Sigmoid colon (tissue), 7 donors: ENCODE measurements around the gene KIF22. TPM values are rescaled to one million over a fixed set of nuclear protein-coding genes. Genes with fewer than 3 reads are reported as not detected.
A peak's percentile ranks its signal among the peaks of the same experiment; 100 is the strongest.

Experiments
- DNase-seq: peaks from one replicate; pipeline ENCODE4 v3.0.0-alpha.2; 2019
- H3K27ac ChIP-seq, 4 donors: fragments of 200-600 bp; sonication (generic); one replicate each; pipeline ENCODE4 v1.5.1; 2016 to 2019; ENCODE audit warnings: mild to moderate bottlenecking in 1 of 4
- H3K27me3 ChIP-seq, 3 donors: fragments of 200-600 bp; sonication (generic); one replicate each; pipeline ENCODE4 v1.5.1; 2019; ENCODE audit warnings: mild to moderate bottlenecking in 1 of 3
- H3K36me3 ChIP-seq, 4 donors: fragments of 200-600 bp; sonication (generic); one replicate each; pipeline ENCODE4 v1.5.1; 2016 to 2019
- H3K4me1 ChIP-seq, 4 donors: fragments of 200-600 bp; sonication (generic); one replicate each; pipeline ENCODE4 v1.5.1; 2017 to 2019
- H3K4me3 ChIP-seq, 4 donors: fragments of 200-600 bp; sonication (generic); one replicate each; pipeline ENCODE4 v1.5.1; 2017 to 2019; ENCODE audit warnings: mild to moderate bottlenecking in 2 of 4, moderate library complexity in 1 of 4
- H3K9me3 ChIP-seq, 4 donors: fragments of 200-600 bp in 3 of 4; sonication (generic) in 3 of 4; one replicate each; pipeline versions ENCODE4 v1.5.1 to v1.6.1; 2013 to 2019
- EP300 ChIP-seq, 4 donors: sonication (generic); formaldehyde crosslinking; IDR thresholded peaks; one replicate each; pipeline ENCODE4 v1.6.1; 2017; ENCODE audit warnings: antibody characterized with exemption in 4 of 4
- POLR2A ChIP-seq, 2 donors: fragments of 450-650 bp; IDR thresholded peaks; one replicate each; pipeline ENCODE4 v1.6.1; 2016; ENCODE audit warnings: antibody characterized with exemption in 2 of 2, mild to moderate bottlenecking in 2 of 2, moderate library complexity in 2 of 2
- POLR2AphosphoS5 ChIP-seq, 4 donors: sonication (generic); formaldehyde crosslinking; IDR thresholded peaks; one replicate each; pipeline ENCODE4 v1.6.1; 2017; ENCODE audit warnings: antibody characterized with exemption in 4 of 4
- WGBS, 2 donors: extraction: QIAGEN DNeasy Blood & Tissue Kit; methylation state at CpG; one replicate each; pipeline ENCODE4 v1.1.7; 2013; 5-methylcytosine and 5-hydroxymethylcytosine counted together
- intact Hi-C: fragments of 100-400 bp; cut with DNase I; formaldehyde crosslinking; loops from one replicate; pipeline ENCODE4 v1.15.1; 2023
- polyA plus RNA-seq, 3 donors: library from polyadenylated mRNA; stranded (reverse); fragments of 200-250 nt; gene quantifications; one replicate each; pipeline ENCODE4 v1.2.3, GENCODE V29; 2013
- total RNA-seq, 4 donors: library from RNA; depleted of rRNA; stranded (reverse); fragments of >200 nt; gene quantifications; one replicate each; pipeline ENCODE4 v1.1.0, GENCODE V29; 2016
- TF ChIP-seq, protein P1 (sequence below), 4 experiments: fragments of 450-650 bp in 3 of 4; fragments of 200-600 bp in 1 of 4; IDR thresholded peaks; one replicate each; pipeline ENCODE4 v1.5.1; 2016 to 2019; ENCODE audit warnings: antibody characterized with exemption in 4 of 4, mild to moderate bottlenecking in 3 of 4, moderate library complexity in 2 of 4
- donor health status: healthy with polysubstance abuse.
- donor health status: Bipolar disorder and iron deficiency.
- donor health status: healthy.

KIF22 gene
- total and polyA plus RNA-seq, 7 donors: 11.5 to 71.5 (median 16.1) TPM

DNA sequence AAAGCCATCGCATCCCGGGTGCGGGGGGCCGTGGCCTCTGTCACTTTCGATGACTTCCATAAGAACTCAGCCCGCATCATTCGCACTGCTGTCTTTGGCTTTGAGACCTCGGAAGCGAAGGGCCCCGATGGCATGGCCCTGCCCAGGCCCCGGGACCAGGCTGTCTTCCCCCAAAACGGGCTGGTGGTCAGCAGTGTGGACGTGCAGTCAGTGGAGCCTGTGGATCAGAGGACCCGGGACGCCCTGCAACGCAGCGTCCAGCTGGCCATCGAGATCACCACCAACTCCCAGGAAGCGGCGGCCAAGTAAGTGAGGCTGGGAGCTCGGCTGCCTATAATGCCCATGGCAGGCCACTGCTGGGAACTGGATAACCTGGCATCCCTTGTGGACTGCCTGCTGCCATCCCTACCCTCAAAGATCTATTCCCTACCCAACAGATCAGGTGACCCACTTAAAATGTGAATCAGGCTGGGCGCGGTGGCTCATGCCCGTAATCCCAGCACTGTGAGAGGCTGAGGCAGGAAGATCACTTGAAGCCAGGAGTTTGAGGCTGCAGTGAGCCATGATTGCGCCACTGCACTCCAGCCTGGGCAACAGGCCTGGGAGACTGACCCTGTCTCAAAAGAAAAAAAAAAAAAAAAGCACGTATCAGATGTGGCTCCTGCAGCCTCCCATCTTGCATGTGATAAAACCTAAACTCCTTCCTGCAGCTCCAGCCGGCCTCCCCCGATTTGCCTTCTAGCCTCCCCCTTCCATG is 54.2 kb downstream of the KIF22 start:
- H3K27me3 ChIP-seq: no peaks in the 10 kb centered on the region
- WGBS, 2 donors: 92% methylated on average over 28 of the region's 28 CpGs
- peak; percentile 85 for DNase-seq
- H3K36me3 ChIP-seq: peaks cover 18 to 85% (median 52%) of the 10 kb centered on the region in 4 donors
- no peaks in the 10 kb centered on the region for H3K9me3 ChIP-seq
- no peak overlapping the region for H3K4me3 ChIP-seq
- peak overlapping the region; percentile 39 to 62 (median 44) for H3K27ac ChIP-seq
- intact Hi-C loops: loop anchor here (10.0 kb wide), 1 partner anchor 60 kb away; no protein-coding TSS in a partner anchor
- peaks cover 0 to 11% (median 1%) of the 10 kb centered on the region in 4 donors for H3K4me1 ChIP-seq
- TF ChIP-seq, protein P1, sequence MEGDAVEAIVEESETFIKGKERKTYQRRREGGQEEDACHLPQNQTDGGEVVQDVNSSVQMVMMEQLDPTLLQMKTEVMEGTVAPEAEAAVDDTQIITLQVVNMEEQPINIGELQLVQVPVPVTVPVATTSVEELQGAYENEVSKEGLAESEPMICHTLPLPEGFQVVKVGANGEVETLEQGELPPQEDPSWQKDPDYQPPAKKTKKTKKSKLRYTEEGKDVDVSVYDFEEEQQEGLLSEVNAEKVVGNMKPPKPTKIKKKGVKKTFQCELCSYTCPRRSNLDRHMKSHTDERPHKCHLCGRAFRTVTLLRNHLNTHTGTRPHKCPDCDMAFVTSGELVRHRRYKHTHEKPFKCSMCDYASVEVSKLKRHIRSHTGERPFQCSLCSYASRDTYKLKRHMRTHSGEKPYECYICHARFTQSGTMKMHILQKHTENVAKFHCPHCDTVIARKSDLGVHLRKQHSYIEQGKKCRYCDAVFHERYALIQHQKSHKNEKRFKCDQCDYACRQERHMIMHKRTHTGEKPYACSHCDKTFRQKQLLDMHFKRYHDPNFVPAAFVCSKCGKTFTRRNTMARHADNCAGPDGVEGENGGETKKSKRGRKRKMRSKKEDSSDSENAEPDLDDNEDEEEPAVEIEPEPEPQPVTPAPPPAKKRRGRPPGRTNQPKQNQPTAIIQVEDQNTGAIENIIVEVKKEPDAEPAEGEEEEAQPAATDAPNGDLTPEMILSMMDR (IDR thresholded peaks at IDR 0.05): no peak
- peak in 1 of 4 donors; percentile 7 for TF ChIP-seq POLR2AphosphoS5 (IDR thresholded peaks at IDR 0.05)

GRCh38 chr16:29845656-29846055 is 55.1 kb downstream of the KIF22 start:
- no peak for DNase-seq
- H3K36me3 ChIP-seq: peaks cover 18 to 76% (median 45%) of the 10 kb centered on the region in 4 donors
- 94% methylated on average over 18 of the region's 18 CpGs for WGBS, 2 donors
- peaks cover 0 to 16% (median 1%) of the 10 kb centered on the region in 4 donors for H3K4me1 ChIP-seq
- H3K27me3 ChIP-seq: no peaks in the 10 kb centered on the region
- no peak overlapping the region for H3K4me3 ChIP-seq
- TF ChIP-seq, protein P1 (IDR thresholded peaks at IDR 0.05): no peak
- TF ChIP-seq EP300 (IDR thresholded peaks at IDR 0.05) (no peak), POLR2AphosphoS5 (IDR thresholded peaks at IDR 0.05) (no peak), POLR2A (IDR thresholded peaks at IDR 0.05) (no peak)
- intact Hi-C loops: loop anchor here (10.0 kb wide), 1 partner anchor 61 kb away; no protein-coding TSS in a partner anchor
- no peaks in the 10 kb centered on the region for H3K9me3 ChIP-seq
- peak overlapping the region in 3 of 4 donors; percentile 14 to 62 (median 39) for H3K27ac ChIP-seq

DNA sequence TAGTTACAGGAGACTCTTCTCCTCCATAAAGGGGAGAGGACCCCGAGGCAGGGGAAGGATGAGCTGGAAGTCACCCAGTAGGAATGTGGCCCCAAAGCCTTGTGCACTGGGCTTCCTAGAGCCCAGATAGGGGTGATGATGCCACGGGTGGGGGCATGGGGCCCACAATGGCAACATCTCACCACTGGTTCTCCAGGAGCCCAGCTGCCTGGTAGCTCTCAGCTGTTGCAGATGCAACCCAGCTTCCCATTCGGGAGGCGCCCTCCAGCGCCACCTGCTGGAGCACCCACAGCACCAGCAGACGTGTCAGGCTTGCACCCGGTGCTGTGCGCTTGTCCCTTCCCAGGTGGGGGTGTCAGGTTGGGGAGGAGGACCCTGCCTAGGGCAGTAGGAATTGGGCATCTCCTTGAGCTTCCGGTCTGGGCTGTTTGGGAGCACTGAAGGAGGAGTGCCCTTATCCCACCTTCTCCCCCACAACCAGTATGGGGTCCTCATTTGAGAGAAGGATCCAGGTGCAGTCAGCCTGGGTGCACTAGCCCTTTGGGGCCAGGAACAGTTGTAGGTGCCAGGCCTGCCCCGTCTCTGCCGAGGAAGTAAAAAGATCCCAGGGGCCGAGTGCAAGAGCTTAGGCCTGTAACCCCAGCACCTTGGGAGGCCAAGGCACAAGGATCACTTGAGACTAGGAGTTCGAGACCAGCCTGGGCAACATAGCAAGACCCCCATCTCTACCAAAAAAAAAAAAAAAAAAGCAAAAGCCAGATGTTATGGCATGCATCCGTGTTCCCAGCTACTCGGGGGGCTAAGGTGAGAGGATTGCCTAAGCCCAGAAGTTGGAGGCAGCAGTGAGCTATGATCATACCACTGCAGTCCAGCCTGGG is 58.1 kb downstream of the KIF22 start:
- peak overlapping the region in 3 of 4 donors; percentile 9 to 29 (median 23) for H3K27ac ChIP-seq
- intact Hi-C loops: loop anchor here (2.0 to 10.0 kb wide), 3 partner anchors 28 to 150 kb away; partner anchors contain the start of gene MVP
- WGBS, 2 donors: 30 to 43% methylated on average over 15 of the region's 15 CpGs

DNA sequence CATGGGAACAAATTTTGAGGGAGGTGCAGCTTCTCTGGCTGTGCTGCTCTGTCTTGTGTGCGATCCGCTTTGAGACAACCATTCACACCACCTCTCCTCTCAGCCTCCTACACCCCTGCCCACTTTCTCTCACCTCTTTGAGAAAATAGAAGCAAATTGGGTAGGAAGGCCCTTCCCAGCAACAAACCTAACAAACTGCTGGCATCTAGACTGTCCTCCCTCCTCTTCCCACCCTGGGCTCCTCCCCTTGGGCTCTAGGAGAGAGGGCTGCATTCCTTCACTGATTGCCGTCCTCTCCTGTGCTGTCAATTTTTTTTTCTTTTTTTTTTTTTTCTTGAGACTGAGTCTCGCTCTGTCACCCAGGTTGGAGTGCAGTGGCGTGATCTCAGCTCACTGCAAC is 59.0 kb downstream of the KIF22 start:
- Histone ChIP-seq H3K4me3 (no peak overlapping the region), H3K36me3 (peaks cover 6 to 39% (median 25%) of the 10 kb centered on the region in 4 donors), H3K27me3 (no peaks in the 10 kb centered on the region), H3K4me1 (peaks cover 0 to 16% (median 1%) of the 10 kb centered on the region in 4 donors), H3K27ac (peak overlapping the region in 2 of 4 donors; percentile 9 to 29), H3K9me3 (no peaks in the 10 kb centered on the region)
- DNase-seq: no peak
- intact Hi-C loops: loop anchor here (2.0 to 10.0 kb wide), 3 partner anchors 29 to 151 kb away; partner anchors contain the start of gene MVP
- WGBS, 2 donors: 81 to 89% methylated on average over 5 of the region's 5 CpGs
- TF ChIP-seq, protein P1 (IDR thresholded peaks at IDR 0.05): no peak
- TF ChIP-seq EP300 (IDR thresholded peaks at IDR 0.05) (no peak), POLR2A (IDR thresholded peaks at IDR 0.05) (no peak), POLR2AphosphoS5 (IDR thresholded peaks at IDR 0.05) (no peak)

More for the DNA sequence above, 58.1 kb downstream of the KIF22 start:
- peaks cover 0 to 16% (median 1%) of the 10 kb centered on the region in 4 donors for H3K4me1 ChIP-seq
- no peaks in the 10 kb centered on the region for H3K27me3 ChIP-seq
- peaks cover 6 to 48% (median 26%) of the 10 kb centered on the region in 4 donors for H3K36me3 ChIP-seq
- no peaks in the 10 kb centered on the region for H3K9me3 ChIP-seq
- peak; percentile 86 for DNase-seq
- H3K4me3 ChIP-seq: no peak overlapping the region
- TF ChIP-seq, protein P1 (IDR thresholded peaks at IDR 0.05): peak; percentile 72 to 89 (median 83)
- no peak for TF ChIP-seq POLR2A (IDR thresholded peaks at IDR 0.05)
- TF ChIP-seq EP300 (IDR thresholded peaks at IDR 0.05): no peak
- peak in 2 of 4 donors; percentile 22 to 39 for TF ChIP-seq POLR2AphosphoS5 (IDR thresholded peaks at IDR 0.05)
